Esophagus squamous epithelium (tissue), 4 donors: ENCODE data around the gene GPT2.

ENCODE experiments used
- CTCF ChIP-seq, 6 experiments: fragments of 450-650 bp in 4 of 6; fragments of 200-600 bp in 2 of 6; sonication (generic) in 2 of 6; IDR thresholded peaks; one replicate each; pipeline ENCODE4 v1.5.1; 2016 to 2019; ENCODE audit warnings: antibody characterized with exemption in 6 of 6, mild to moderate bottlenecking in 4 of 6, moderate library complexity in 4 of 6
- POLR2A ChIP-seq, 4 donors: fragments of 450-650 bp; IDR thresholded peaks; one replicate each; pipeline ENCODE4 v1.6.1; 2017; ENCODE audit warnings: antibody characterized with exemption in 4 of 4, mild to moderate bottlenecking in 4 of 4, moderate library complexity in 3 of 4

GRCh38 chr16:46948548-46949166 lies 64.5 kb downstream of the GPT2 start:
- TF ChIP-seq CTCF (IDR thresholded peaks at IDR 0.05): no peak
- no peak for TF ChIP-seq POLR2A (IDR thresholded peaks at IDR 0.05)
